ENCODE data around the gene DRAXIN.

Gene DRAXIN

DNA sequence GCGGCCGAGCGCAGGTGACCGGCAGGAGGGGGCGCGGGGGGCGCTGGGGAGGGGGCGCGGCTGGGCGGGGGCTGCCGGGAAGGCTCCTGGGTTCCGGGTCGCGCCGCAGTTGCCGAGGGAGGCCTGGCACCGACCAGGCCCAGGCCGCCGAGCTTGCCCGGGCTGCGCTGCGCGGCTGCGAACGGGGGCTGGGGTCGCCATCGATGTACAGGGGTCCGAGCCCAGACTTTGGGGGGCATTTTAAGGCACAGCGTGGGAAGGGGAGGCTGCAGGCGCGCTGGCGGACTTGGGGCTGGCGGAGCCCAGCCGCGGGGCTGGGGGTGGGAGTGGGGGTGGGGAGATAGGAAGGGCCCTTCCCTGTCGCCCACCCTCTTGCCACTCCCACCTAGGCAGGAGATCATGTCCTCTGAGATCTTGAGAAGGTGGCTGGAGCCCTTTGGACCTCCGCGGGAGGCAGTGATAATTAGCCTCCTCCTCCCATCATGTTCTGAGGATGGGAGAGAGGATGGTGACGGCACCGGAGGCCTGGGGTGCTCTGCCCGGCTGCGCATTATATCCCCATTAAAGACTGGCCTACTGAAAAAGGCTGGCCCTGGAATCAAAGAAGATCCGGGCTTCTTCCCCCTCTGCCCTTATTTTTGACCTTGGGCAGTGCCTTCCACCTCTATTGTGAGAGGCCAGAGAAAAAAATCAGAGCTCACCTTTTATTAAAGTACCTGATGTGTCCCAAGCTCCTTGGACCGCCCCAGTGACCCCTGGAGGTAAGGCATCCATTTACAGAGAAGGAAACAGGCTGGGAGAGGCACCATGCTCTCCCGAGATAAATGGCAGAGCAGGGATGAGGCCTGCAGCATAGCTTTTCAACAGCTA is 36.3 kb upstream of the DRAXIN start:
- Histone ChIP-seq H3K4me3 (peak overlapping the region; percentile 56 to 83 (median 67)), H3K27ac (peak overlapping the region in 18 of 21 experiments; percentile 4 to 87 (median 68))

DNA sequence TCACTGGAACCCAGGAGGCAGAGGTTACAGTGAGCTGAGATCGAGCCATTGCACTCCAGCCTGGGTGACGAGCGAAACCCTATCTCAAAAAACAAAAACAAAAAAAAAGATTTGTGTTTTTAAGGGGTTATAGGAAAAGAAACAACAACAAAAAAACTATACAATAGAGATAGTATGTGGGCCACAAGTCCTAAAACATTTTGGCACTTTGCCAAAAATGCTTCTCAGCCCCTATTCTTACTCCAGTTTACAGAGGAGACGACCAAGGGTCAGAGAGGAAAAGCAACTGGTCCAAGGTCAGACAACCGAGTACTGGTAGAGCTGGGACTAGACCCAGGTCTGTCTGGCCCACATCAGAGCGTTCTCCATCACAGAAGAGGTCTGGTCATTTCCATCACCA is 33.9 kb upstream of the DRAXIN start:
- H3K27ac ChIP-seq = no peak overlapping the region
- no peak overlapping the region for H3K4me3 ChIP-seq

DNA sequence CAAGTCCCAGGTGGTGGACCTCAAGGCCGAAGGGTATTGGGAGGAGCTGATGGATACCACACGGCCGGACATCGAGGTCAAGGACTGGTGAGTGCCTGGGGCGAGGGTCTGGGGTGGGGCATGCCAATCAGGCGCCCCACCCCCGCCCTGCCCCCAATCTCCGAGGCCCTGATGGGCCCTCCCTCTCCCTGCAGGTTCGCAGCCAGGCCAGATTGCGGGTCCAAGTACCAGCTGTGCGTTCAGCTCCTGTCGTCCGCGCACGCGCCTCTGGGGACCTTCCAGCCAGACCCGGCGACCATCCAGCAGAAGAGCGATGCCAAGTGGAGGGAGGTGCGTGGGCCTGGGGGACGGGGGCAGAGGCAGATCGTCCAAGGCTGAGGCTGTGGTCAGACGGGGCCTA is 33.0 kb upstream of the DRAXIN start:
- no peak overlapping the region for H3K27ac ChIP-seq
- H3K4me3 ChIP-seq = no peak overlapping the region

DNA sequence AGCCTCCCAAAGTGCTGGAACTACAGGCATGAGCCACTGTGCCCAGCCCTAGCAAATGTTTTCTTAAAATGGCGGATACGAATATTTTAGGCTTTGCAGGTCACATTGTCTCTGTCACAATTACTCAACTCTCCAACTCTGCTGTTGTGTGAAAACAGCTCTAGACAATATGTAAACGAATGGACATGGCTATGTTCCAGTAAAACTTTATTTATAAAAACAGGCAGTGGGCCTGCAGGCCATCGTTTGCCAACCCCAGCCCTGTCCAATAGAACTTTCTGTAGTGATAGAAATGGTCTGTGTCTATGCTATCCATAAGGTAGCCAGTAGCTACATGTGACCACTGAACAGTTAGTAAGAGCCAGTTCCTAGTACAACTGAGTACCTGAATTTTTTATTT is 31.8 kb upstream of the DRAXIN start:
- Histone ChIP-seq H3K27ac (no peak overlapping the region), H3K4me3 (no peak overlapping the region)

DNA sequence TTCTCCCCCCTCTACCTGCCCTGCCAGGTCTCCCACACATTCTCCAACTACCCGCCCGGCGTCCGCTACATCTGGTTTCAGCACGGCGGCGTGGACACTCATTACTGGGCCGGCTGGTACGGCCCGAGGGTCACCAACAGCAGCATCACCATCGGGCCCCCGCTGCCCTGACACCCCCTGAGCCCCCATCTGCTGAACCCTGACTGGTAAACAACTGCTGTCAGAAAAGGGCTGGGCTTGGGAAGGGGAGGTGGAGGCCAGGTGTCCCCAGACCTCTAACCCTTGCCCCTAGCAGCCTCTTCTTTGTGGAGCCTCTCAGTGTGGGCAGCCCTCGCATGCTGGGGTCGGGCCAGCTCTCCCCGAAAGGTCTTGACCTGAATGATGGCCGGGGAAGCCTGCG is 30.4 kb upstream of the DRAXIN start:
- no peak overlapping the region for H3K27ac ChIP-seq
- H3K4me3 ChIP-seq = no peak overlapping the region

DNA sequence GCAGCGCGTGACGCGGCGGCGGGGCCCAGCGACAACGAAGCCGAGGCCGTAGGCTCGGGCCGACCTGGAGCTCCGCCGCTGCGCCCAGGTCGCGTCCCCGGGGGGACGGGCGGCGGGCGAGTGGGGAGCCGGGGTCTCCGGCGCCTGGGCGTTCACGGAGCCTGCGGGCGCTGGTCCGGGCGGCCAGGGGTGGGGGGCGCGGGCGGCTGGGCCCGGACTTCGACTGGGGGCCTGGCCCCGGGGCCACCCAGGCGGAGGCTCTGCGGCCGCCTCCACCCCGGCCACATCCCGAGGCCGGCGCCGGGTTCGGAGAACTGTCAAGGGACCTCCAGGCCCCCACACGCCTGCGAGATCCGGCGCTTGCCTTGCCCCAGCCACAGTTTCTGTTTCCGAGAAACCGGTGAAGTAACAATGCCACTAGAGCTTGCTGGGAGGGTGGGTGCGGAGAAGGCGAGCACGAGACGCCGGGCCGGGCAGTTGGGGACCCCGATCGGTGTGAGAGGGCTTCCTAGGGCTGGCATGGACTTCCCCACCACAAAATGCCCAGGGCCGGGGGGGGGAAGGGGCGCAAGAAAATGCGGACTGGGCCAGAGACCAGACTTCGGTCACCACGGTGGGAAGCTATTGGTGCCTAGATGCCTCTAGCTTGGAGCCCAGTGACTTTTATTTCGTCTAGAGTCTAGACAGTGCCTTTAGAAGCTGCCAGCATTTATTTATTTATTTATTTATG is 27.0 kb upstream of the DRAXIN start:
- Histone ChIP-seq H3K4me3 (peak overlapping the region; percentile 42 to 76 (median 58)), H3K27ac (peak overlapping the region; percentile 65 to 97 (median 87))

DNA sequence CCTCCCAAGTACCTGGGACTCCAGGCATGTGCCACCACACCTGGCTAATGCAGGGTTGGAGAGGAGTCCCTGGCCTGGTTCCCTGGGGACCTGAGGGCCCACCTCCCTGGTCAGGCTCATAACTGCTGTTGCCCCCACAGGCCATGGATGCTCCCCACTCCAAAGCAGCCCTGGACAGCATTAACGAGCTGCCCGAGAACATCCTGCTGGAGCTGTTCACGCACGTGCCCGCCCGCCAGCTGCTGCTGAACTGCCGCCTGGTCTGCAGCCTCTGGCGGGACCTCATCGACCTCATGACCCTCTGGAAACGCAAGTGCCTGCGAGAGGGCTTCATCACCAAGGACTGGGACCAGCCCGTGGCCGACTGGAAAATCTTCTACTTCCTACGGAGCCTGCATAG is 23.0 kb upstream of the DRAXIN start:
- H3K4me3 ChIP-seq = no peak overlapping the region
- no peak overlapping the region for H3K27ac ChIP-seq

DNA sequence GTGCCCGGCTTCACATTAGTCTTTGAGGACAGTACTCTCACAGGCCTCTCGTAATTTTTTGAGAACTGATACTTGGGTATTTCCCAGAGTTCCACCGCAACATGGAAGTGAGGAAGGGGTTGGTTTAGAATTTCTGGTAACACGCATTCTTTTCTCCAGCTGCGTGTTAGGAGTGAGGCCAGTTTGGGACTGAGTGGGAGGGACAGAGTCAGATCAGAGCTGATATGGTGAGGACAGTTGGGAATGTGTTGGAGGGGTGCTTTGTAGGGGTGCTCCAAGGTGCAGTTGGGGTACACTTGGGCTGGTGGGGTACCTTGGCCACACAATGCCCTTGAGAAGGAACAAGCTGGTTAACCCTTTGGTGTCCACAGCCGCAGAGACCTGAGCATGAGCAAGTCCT is 20.8 kb upstream of the DRAXIN start:
- Histone ChIP-seq H3K27ac (peak overlapping the region in 1 of 21 experiments; percentile 77), H3K4me3 (no peak overlapping the region)

DNA sequence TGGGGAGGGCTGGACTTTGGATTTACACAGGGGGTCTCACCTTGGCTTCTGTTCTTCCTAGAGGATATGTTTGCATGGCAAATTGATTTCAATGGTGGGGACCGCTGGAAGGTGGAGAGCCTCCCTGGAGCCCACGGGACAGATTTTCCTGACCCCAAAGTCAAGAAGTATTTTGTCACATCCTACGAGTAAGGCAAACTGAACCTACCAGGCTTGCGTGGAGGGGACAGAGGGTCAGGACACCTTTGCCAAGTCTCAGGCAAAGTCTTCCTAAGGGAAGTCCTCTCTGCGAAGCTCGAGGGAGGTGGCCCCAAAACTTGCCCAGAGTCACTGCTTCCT is 20.3 kb upstream of the DRAXIN start:
- peak overlapping the region in 1 of 21 experiments; percentile 77 for H3K27ac ChIP-seq
- no peak overlapping the region for H3K4me3 ChIP-seq

DNA sequence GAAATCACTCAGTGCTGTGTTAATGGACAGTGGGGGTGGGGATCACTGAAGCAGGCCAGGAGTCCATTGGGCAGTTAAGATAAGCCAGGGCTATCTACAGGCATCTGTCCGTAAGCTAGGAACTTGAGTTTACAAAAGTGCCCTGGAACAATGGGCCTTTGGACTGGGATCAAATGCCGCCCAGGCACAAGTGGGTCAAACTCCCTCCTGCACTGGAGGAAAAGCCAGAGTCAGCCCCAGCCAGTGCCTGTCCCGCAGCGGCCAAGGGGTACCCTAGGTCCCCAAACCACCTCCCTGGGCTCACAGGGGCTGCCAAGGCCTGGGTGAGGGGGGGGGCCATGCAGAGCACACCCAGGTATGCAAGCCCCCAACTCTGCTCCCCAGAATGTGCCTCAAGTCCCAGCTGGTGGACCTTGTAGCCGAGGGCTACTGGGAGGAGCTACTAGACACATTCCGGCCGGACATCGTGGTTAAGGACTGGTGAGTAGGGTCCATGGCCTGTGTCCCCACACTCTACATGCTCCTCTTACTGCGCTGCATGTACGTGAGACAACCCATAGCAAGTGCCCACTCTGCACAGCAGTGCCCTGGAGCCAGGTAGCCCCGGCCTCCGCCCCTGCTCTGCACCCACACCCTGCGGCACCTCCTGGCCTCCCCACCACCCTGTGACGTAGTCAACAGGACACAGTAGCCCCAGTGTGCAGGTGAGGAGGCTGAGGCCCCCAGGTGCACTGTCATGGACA is 19.8 kb upstream of the DRAXIN start:
- Histone ChIP-seq H3K4me3 (no peak overlapping the region), H3K27ac (peak overlapping the region in 1 of 21 experiments; percentile 21)

DNA sequence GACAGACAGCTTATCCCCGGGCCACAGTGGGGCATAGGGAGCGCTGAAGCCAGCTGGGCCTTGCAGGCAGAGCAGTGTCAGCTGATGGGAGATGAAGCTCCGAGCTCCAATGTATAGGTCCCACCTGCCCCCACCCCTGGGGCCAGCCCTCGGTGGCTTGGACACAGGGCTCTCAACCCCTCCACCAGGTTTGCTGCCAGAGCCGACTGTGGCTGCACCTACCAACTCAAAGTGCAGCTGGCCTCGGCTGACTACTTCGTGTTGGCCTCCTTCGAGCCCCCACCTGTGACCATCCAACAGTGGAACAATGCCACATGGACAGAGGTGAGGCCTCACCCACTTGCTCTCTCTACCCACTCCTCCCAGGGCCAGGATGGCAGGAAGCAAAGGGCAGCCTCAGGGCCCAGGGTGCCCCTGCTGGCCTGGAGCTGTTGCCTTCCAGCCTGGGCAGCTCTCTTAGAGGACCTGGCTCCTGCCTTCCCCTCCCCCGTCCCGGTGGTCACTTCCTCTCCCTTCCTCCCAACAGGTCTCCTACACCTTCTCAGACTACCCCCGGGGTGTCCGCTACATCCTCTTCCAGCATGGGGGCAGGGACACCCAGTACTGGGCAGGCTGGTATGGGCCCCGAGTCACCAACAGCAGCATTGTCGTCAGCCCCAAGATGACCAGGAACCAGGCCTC is 18.3 kb upstream of the DRAXIN start:
- Histone ChIP-seq H3K4me3 (no peak overlapping the region), H3K27ac (no peak overlapping the region)

DNA sequence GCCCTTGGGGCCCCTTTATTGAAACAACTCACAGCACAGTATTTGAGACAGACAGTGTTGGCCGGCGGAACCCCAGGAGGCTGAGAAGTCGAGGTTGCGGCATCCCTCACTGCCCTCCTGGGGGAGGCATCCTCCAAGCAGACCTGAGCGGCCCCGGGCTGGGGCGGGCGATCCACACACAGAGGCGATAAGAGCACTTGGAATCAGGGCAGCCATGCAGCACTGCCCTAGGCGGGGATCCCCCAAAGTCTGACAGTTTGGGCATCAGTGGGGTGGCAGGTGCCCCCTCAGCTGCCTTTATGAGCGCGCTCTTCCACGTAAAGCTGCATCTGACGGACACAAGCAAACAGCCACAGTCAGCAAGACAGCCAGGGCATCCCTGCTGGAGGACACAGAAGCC is 17.0 kb upstream of the DRAXIN start:
- H3K27ac ChIP-seq = no peak overlapping the region
- no peak overlapping the region for H3K4me3 ChIP-seq

DNA sequence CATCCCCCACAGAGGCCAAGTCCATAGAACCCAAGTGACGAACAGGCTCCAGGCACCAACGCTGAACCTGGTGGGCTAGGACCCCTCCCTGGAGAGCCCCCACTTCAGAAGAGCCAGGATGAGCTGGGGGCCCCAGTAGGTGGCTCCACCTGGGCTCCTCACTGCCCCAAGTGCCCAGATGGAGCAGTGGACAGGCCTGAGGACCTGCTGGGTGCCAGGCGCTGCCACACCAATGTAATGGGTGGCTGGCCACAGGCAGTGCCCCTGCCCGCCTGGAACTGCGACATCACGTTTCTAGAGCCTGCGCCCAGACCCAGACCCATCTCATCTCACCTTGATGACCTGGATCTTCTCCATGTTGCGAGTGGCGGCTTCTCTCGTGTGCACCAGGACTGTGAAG is 16.2 kb upstream of the DRAXIN start:
- Histone ChIP-seq H3K4me3 (no peak overlapping the region), H3K27ac (no peak overlapping the region)

DNA sequence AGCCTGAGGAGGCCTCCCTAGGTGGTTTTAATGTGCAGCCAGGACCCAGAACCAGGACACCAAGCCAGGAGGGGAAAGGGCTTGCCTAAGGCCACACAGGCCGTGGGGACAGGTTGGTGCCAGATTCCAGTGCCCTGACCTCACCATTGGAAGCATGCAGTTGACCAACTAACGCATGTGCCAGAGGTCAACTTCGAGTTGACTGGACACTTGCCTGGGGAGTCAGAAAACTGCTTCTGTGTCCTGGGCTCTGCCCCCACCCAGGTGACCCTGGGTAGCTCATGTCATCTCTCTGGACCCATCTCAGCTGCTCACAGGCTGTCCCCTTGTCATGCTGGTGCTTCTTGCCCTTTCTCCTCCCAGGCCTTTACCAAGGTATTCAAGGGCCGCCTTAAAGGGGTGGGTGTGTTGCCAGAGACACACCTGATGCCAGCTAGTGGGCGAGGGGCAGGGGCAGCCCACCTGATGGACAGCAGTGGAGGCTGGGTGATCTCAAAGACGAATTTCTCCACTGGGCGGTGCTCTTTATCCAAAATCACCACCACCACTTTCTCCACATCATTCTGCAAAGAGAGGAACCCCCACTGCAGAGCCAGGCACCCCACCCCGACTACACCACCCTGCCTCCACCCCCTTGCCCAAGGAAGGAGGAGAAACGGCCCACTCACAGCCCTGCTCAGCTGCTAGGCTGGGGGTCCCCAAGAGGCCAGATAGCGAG is 15.0 kb upstream of the DRAXIN start:
- Histone ChIP-seq H3K27ac (no peak overlapping the region), H3K4me3 (no peak overlapping the region)

DNA sequence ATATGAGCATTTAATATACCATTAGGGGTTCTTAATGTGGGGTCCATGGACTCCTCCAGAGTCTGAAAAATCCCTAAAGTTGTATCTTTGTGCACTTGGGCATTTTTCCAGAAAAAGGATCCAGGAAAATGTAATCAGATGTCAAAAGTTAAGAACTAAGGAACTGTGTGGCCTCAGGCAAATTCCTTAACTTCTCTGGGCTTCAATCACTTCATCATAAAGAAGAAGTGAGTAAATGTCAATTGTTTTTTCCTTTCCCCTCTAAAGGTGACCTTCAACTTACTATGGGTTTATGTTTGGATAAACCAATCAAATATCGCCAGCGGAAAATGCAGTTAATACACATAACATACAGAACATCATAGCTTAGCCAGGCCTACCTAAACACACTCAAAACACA is 13.1 kb upstream of the DRAXIN start:
- Histone ChIP-seq H3K27ac (no peak overlapping the region), H3K4me3 (no peak overlapping the region)

DNA sequence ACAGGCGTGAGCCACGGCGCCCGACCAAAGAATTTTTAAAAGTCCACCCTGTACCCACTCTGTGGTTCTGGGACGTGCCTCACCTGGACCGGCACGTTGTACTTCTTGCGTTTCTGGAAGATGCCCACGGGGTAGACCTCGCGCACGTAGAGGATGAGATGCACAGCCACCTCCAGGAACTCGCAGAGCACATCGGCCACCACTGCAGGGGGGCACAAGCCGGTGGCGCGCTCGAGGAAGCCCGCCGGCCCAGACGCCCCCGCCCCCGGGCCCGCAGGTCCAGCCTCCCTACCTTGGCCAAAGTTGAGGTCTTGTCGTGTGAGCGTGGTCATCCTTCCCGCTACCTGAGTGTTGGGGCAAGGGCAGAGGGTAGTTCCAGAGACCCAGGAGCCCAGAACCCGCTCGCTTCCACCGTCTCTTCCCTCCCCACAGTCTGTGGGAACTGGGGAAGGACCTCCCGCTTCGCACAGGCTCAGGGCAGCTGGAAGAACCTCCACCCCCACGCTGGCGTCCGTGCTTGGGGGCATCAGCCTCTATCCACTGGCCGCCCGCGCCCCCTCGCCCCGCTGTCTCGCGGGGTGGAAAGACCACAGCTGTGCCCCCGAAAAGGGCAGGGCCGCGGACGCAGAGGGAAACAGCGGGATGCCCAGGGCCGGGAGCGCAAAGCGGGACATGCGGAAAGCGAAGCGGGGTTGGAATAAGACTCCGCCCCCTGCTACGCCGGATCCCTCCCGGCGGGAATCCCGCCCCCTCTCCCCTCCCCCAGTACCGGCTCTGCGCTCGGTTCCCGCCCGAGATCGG is 11.0 kb upstream of the DRAXIN start:
- Histone ChIP-seq H3K27ac (peak overlapping the region; percentile 66 to 95 (median 88)), H3K4me3 (peak overlapping the region; percentile 76 to 95 (median 83))

DNA sequence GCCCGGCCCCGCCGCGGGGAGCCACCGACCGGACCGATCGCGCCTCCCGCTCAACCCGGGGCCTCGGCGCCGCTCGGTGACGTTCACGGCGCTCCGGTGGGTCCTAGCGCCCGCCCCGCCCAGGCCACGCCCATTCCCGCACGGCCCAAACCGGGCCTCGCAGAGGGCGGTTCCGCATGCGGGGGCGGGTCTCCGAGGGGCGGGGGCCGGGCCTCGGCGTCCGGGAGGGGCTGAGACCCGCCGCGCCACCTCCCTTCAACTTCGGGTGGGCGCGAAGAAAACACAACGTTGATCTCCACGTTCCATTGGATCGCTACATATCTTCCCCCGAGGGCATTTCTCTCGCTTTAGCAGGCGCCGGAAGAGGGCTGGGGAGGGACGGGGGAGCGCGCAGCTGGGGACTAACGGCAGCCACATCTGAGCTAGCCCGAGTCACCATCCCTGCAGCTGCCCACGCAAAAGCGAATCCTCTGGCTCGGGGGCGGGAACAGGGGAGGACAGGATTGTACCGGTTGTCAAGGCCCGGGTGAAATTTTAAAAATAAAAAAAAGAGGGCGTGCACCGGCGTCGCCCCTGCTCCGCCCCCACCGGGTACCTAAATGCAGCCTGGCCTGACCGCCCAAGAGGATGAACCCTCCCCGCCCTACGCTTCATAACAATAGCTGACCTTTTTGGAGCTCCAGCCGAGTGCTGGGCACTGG is 10.3 kb upstream of the DRAXIN start, which contains the start of gene MAD2L2:
MAD2L2 (minus strand) TSS at position 78 of the 701 bp plus-strand sequence. CDS start 547 bp downstream, outside the sequence.
- H3K4me3 ChIP-seq = peak within 1 kb of the TSS; percentile 76 to 95 (median 83)
- H3K27ac ChIP-seq = peak within 1 kb of the TSS; percentile 66 to 95 (median 88)

DNA sequence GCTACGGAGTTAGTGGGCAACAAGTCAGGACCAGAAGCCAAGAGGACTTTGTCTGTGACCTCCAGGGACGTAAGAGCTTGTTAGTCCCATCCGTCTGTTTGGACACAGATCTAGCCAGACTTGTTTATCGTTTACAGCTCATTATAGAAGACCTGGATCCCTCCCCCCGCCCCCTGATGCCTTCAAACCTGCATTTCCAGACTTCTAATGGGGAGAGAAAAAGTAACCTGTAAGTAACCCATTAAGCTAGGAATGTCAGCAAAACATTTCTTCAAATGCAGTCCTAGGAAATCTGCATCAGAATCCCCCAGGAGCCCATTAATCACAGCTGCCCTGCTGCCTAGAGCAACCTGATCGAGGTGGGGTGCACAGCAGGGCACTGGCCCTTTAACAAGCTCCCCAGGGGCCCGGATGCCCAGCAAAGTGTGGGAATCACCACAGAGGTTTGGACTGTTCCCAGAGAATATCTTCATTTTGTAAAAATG is 9.2 kb upstream of the DRAXIN start:
- H3K4me3 ChIP-seq = no peak overlapping the region
- peak overlapping the region in 3 of 21 experiments; percentile 87 to 95 (median 95) for H3K27ac ChIP-seq

Measured in skin epidermis (tissue), 12 donors.